Immature natural killer cell (primary cell): ENCODE data around the gene FADS6. TPM values are rescaled to one million over a fixed set of nuclear protein-coding genes. Genes with fewer than 3 reads are reported as not detected.

Source experiments
- DNase-seq, 3 donors: peaks; one replicate each; pipeline ENCODE4 v3.0.0; 2022; ENCODE audit warnings: mixed read lengths in 1 of 3
- H3K27ac Mint-ChIP-seq, 6 donors: one replicate each; pipeline ENCODE4 v1.8.0; 2020; ENCODE audit warnings: mixed read lengths in 6 of 6, mild to moderate bottlenecking in 5 of 6, inconsistent platforms in 4 of 6, moderate library complexity in 3 of 6
- H3K27me3 Mint-ChIP-seq, 3 donors: one replicate each; pipeline ENCODE4 v1.8.0; 2020 to 2021; ENCODE audit warnings: low read depth in 3 of 3, mild to moderate bottlenecking in 3 of 3, mixed read lengths in 3 of 3, moderate library complexity in 3 of 3, inconsistent platforms in 1 of 3
- H3K36me3 Mint-ChIP-seq, 3 donors: one replicate each; pipeline ENCODE4 v1.8.0; 2020; ENCODE audit warnings: mixed read lengths in 3 of 3, inconsistent platforms in 2 of 3, mild to moderate bottlenecking in 2 of 3
- H3K4me1 Mint-ChIP-seq, 2 donors: one replicate each; pipeline ENCODE4 v1.8.0; 2020; ENCODE audit warnings: inconsistent platforms in 2 of 2, mild to moderate bottlenecking in 2 of 2, mixed read lengths in 2 of 2, moderate library complexity in 1 of 2
- H3K4me3 Mint-ChIP-seq, 5 donors: one replicate each; pipeline ENCODE4 v1.8.0; 2020; ENCODE audit warnings: mild to moderate bottlenecking in 5 of 5, mixed read lengths in 5 of 5, inconsistent platforms in 3 of 5, moderate library complexity in 3 of 5
- H3K9me3 Mint-ChIP-seq, 6 donors: one replicate each; pipeline ENCODE4 v1.8.0; 2020; ENCODE audit warnings: mild to moderate bottlenecking in 6 of 6, mixed read lengths in 6 of 6, inconsistent platforms in 4 of 6, moderate library complexity in 3 of 6
- polyA plus RNA-seq, 3 donors: library from polyadenylated mRNA; unstranded; fragments of 300-500 nt; fragmentation: Illumina TruSeq; gene quantifications; one replicate each; pipeline ENCODE4 v1.2.3, GENCODE V29; 2021

The FADS6 gene
- polyA plus RNA-seq, 3 donors from 2014 or later = not detected

DNA sequence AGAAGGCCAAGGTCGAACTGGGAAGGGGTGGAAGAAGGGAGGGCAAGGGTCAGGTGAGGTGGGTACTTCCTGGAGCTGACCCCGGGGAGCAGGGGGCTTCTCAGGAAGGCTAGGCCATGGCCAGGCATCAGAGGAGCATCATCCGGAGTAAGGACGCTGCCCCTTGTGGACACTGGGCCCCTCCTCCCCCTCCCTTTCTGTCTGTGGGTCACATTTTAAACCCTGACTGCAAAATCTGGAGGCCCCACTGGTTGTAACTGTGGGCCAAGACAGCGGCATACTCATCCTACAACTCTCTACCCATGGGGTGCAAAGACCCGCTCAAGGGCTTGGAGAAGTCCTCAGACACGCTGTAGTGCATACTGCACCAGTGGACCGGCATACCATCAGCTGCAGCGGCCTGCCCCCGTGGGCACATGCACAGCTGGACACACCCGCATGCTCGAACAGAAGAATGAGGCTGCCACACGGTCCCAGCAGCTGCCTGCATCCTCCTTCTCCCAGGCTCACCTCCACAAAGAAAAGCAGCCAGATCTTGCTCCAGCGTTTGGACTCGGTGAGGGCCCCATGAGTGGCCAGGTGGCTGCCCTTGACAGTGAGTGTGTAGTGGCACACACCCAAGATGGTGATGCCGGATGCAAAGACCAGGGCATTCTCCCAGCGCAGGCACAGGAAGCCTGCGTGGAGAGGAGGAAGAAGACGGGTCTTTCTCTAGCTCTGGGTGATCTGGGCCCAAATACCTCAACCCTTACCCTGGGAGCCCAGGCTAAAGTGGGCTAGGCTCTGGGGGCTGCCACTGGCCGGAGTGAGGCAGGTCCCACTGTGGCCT is 1.2 kb downstream of the FADS6 start:
- no peaks in the 10 kb centered on the region for H3K9me3 Mint-ChIP-seq
- no peak overlapping the region for H3K4me3 Mint-ChIP-seq
- no peak for DNase-seq
- no peaks in the 10 kb centered on the region for H3K36me3 Mint-ChIP-seq
- H3K27me3 Mint-ChIP-seq = peaks cover 8 to 21% (median 13%) of the 10 kb centered on the region in 3 donors
- H3K27ac Mint-ChIP-seq = no peak overlapping the region
- peaks cover 0 to 3% of the 10 kb centered on the region in 2 donors for H3K4me1 Mint-ChIP-seq

DNA sequence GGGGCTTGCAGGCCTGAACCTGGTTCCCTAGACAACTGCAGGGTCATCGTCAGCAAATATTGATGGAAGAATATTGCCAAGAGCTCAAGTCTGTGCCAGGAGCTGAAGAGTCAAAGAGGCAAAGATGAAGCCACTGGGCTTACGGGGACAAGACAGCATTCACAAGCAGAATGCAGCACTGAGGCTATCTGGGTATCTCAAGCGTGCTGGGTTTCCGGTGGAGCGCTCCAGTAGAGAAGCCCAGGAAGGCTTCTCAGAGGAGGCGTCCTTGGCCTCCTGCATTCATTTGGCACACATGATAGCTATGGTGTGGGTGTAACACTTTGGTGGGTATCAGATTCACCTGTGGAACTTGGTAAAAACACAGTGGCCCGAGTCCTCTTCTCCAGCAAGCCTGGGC is 2.9 kb downstream of the FADS6 start:
- H3K4me1 Mint-ChIP-seq = peaks cover 0 to 3% of the 10 kb centered on the region in 2 donors
- no peaks in the 10 kb centered on the region for H3K36me3 Mint-ChIP-seq
- peaks cover 8 to 20% (median 12%) of the 10 kb centered on the region in 3 donors for H3K27me3 Mint-ChIP-seq
- no peak overlapping the region for H3K27ac Mint-ChIP-seq
- DNase-seq = no peak
- no peaks in the 10 kb centered on the region for H3K9me3 Mint-ChIP-seq
- H3K4me3 Mint-ChIP-seq = no peak overlapping the region

DNA sequence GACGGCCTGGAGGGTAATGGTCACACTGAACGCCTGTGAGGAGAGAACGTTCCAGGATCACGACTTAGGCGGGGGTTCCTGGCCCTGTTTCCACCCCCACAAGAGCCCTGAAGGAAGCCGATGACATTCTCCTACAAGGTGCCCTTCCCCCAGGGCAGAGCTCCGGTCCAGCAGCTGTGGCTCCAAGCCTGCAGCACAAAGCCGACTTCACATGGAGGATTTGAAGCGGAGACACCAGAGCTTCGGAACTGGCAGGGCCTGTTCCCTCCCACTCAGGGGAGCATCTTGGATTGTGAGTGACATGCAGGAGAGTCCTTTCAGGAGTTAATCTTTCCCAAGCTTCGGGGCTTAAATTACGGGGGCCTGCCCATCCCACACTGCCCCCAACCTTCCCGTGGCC is 5.0 kb downstream of the FADS6 start:
- H3K36me3 Mint-ChIP-seq = no peaks in the 10 kb centered on the region

DNA sequence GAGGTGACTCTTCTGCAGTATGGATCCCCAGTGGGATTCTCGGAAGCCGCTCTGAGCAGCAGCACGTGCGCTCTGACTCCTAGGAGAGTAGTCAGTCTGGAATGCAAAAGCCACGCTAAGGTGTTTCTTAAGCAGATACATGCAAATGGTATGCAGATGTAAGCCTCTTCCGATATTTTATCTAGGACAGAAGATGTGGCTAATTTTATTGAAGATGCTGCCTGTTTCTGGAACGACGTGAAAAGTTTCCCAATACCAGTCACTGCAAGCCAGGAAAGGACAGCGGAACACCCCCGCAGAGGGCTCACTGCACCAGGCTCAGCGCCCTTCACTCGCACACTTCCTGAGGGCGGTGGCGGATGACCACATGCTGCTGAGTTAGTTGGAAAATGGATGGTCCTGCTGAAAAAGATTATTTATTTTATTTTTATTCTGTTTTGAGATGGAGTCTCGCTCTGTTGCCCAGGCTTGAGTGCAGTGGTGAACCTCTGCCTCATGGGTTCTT is 10.1 kb downstream of the FADS6 start:
- DNase-seq = no peak
- Mint-ChIP-seq H3K4me3 (no peak overlapping the region), H3K36me3 (no peaks in the 10 kb centered on the region), H3K27ac (no peak overlapping the region), H3K27me3 (peaks cover 2 to 13% (median 8%) of the 10 kb centered on the region in 3 donors), H3K4me1 (no peaks in the 10 kb centered on the region), H3K9me3 (no peaks in the 10 kb centered on the region)

More for the DNA sequence above, 5.0 kb downstream of the FADS6 start:
- DNase-seq = no peak
- H3K9me3 Mint-ChIP-seq = no peaks in the 10 kb centered on the region
- no peak overlapping the region for H3K4me3 Mint-ChIP-seq
- no peak overlapping the region for H3K27ac Mint-ChIP-seq
- H3K27me3 Mint-ChIP-seq = peaks cover 5 to 20% (median 9%) of the 10 kb centered on the region in 3 donors
- H3K4me1 Mint-ChIP-seq = no peaks in the 10 kb centered on the region

DNA sequence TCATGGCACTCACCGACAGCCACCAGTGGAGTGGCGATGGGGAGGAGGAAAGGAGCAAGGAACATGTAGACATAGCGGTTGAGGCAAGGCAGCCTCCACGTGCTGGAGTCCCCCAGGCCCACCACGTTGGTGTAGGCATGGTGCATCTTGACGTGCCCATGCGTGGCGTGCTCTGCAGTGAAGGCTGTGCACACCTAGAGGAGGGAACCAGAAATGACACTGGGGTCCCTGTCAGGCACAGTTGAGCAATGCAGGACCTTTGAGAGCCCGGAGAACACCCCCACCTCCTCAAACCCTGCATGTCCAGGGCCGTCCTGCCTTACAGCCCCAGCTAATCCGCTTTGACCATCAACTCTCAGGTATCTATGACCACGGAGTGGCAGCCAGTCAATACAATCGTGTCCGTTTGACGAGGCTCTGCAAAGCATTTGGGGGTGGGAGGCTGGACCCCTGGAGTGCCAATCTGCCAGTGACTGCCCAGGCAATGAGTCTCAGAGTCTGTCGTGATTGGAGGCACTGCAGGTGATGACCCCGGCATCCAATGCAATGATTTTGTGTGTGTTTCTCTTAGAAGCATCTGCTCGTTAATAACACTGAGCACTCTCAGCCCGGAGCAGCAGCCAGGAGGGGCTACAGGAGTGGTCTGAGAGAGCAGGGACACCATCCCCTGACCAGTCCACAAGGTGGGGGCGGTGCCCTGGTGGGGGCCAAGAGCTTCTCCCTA is 10.8 kb downstream of the FADS6 start:
- H3K27ac Mint-ChIP-seq = no peak overlapping the region
- no peak overlapping the region for H3K4me3 Mint-ChIP-seq
- no peaks in the 10 kb centered on the region for H3K9me3 Mint-ChIP-seq
- H3K4me1 Mint-ChIP-seq = no peaks in the 10 kb centered on the region
- no peak for DNase-seq
- H3K36me3 Mint-ChIP-seq = no peaks in the 10 kb centered on the region
- peaks cover 2 to 13% (median 8%) of the 10 kb centered on the region in 3 donors for H3K27me3 Mint-ChIP-seq

DNA sequence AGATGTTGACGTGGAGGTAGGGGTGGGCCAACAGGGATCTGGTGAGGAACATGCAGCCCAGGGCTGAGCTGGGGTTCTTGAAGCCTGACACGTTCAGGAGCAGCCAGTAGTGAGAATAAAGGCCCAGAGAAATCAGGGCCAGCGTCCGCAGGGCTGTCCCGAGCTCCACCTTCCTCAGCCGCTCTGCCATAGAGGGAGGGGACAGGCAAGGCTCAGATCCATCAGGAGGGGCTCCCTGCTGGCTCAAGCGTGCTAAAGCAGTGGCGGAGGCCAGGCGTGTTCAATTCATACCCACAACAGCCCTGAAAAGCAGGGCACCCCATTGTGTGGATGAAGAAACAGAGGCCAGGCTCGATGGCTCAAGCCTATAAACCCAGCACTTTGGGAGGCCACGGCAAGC is 12.4 kb downstream of the FADS6 start:
- no peak overlapping the region for H3K27ac Mint-ChIP-seq
- no peaks in the 10 kb centered on the region for H3K4me1 Mint-ChIP-seq
- peaks cover 0 to 10% (median 8%) of the 10 kb centered on the region in 3 donors for H3K27me3 Mint-ChIP-seq
- no peaks in the 10 kb centered on the region for H3K9me3 Mint-ChIP-seq
- H3K36me3 Mint-ChIP-seq = no peaks in the 10 kb centered on the region
- no peak for DNase-seq
- no peak overlapping the region for H3K4me3 Mint-ChIP-seq

DNA sequence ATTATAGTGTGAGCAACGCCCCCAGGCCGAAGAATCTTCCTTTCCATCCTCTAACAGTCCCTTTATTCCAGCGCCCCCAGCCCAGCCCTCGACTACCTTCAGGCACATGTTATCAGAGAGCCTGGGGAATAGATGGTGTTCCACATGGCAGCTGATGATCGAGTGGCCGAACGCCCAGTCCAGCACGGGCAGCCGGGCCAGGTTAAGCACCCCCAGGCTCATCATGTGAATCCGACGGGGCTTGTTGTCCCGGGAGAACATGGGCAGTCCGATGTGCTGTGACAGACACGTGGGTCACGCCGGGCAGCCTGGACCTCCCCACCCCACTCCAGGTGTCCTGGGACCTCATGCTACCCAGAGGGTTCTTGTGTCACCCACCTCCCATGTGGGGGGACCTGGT is 14.1 kb downstream of the FADS6 start:
- no peak for DNase-seq
- Mint-ChIP-seq H3K4me3 (no peak overlapping the region), H3K27ac (no peak overlapping the region), H3K27me3 (peaks cover 0 to 9% (median 5%) of the 10 kb centered on the region in 3 donors), H3K9me3 (no peaks in the 10 kb centered on the region), H3K36me3 (no peaks in the 10 kb centered on the region), H3K4me1 (no peaks in the 10 kb centered on the region)

DNA sequence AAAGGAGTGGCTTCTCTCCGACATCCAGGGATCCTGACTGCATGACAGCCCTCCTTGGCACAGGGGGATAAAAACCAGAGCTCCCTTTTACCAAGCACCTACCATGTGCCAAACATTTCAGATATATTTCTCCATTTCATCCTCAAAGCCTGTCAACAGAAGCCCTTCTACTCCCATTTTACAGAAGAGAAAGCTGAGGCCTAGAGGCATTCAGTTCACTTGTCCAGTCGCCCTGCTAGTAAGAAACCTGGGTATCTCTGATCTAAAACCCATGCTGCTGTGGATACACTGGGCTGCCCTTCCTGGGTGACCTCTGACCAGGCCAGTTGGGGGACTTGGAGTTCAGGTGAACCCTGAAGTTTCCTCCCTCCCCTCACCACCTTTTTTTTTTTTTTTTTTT is 14.8 kb downstream of the FADS6 start:
- H3K4me1 Mint-ChIP-seq = peaks cover 5% of the 10 kb centered on the region in 2 donors

DNA sequence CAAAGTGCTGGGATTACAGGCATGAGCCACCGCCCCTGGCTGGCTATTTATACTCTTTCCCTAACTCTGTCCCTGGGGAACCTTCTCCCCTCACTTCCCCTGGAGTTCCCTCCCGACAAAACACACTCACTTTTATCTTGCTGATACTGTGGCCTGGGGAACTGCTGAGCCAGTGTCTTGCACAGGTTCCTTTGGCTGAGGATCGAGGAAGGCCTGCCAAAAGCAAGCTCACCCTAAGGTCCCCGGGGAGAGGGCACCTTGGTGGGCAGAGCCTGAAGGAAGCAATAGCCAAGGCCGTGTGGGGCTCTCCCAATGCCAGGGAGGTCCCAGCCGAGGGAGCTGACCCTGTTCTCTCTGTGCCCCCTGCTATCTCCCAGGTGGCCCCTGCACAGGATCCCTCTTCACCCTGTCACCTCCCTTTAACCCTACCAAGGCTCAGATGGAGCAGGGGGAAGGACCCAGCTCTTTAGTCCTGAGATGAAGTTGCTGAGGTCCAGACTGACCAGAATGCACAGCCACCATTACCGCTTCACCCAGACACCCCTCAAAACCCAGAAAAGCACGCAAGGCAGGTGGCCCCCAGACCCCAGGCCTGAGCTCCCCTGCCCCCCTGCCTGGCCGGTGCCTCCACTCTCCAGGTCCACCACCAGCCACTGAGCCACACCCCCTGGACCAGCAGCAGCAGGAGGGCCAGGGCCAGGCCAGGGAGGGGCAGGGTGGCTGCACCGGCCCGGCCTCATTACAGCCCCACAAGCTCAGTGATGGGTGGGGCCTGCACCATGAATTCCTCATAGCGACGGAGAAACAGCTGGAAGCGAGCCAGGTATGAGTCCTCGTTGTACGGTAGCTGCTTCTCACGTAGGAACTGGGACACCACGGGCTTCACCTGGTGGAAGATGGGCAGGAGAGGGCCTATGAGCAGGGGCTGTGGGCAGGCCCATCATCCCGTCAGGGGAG is 15.6 kb downstream of the FADS6 start:
- H3K27ac Mint-ChIP-seq = no peak overlapping the region
- no peak overlapping the region for H3K4me3 Mint-ChIP-seq
- no peaks in the 10 kb centered on the region for H3K36me3 Mint-ChIP-seq
- peaks cover 6 to 9% of the 10 kb centered on the region in 2 donors for H3K4me1 Mint-ChIP-seq
- no peaks in the 10 kb centered on the region for H3K9me3 Mint-ChIP-seq
- H3K27me3 Mint-ChIP-seq = peaks cover 5 to 9% (median 8%) of the 10 kb centered on the region in 3 donors
- DNase-seq = no peak

More for the DNA sequence above, 14.8 kb downstream of the FADS6 start:
- Mint-ChIP-seq H3K9me3 (no peaks in the 10 kb centered on the region), H3K27me3 (peaks cover 0 to 7% (median 2%) of the 10 kb centered on the region in 3 donors), H3K27ac (no peak overlapping the region), H3K4me3 (no peak overlapping the region), H3K36me3 (no peaks in the 10 kb centered on the region)
- no peak for DNase-seq

DNA sequence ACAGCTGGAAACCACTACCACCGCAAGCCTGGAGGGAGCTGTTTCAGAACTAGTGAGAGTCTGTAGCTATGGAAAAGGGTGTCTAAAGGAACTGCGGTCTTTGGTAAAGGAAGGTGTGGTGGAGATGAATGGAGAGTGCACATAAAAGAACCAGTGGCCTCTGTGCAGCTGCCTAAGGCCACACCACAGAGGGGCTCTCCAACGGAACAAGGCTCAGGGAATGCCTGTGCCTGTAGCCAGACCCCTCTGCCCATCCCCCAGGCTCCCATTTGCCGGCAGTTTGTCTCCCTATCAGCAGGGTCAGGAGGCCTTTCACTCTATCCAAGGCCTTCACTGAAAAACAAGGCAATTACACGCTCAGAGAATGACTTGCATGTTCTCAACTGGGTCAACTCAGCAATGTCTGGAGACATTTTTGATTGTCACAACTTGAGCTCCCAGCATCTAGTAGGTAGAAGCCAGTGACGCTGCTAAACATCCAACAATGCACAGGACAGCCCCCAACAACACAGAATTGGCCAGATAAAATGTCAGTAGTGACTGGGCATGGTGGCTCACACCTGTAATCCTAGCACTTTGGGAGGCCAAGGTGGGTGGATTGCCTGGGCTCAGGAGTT is 17.3 kb downstream of the FADS6 start:
- Mint-ChIP-seq H3K4me3 (no peak overlapping the region), H3K27ac (no peak overlapping the region), H3K27me3 (peaks cover 7 to 8% (median 8%) of the 10 kb centered on the region in 3 donors)

DNA sequence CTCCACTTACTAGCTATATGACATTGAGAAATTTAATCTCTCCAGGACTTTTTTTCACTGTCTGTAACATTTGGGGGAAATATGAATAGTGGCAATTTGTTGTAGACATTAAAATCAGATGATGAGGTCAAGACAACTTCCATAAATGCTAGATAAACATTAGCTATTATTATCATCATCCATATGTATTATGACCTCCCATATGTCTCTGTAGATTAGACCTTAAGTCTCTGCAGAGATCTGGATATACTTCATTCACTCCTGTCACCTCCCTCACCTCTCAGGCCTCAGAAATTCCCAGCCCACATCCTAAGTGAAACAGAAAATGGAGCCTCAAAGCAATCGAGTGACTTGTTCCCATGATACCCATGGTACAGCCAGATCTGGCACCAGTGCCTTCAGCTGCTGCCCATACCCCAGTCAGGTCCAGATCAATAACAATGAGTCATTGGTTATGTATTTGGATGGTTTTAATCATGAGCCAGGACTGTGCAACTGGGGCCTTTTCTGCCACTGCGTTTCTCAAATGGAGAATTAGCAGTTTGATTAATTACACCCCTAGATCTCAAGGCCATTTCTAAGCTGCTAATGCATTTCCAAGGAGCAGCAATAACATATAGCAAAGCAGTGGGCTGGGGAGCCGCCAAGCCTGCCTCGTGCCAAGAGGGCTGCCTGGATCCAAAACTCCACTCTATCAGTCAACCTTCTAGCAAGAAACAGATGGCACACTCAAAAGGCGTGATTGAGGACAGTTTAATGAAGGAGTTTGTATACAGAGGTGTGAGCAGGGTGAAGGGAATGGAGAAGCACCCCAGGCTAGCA is 18.1 kb downstream of the FADS6 start:
- H3K9me3 Mint-ChIP-seq = no peaks in the 10 kb centered on the region
- peak overlapping the region in 1 of 6 donors; percentile 2 for H3K27ac Mint-ChIP-seq
- H3K27me3 Mint-ChIP-seq = peaks cover 8 to 10% (median 8%) of the 10 kb centered on the region in 3 donors
- DNase-seq = no peak
- H3K4me1 Mint-ChIP-seq = peaks cover 14 to 19% of the 10 kb centered on the region in 2 donors
- H3K36me3 Mint-ChIP-seq = no peaks in the 10 kb centered on the region
- H3K4me3 Mint-ChIP-seq = no peak overlapping the region

More for the DNA sequence above, 17.3 kb downstream of the FADS6 start:
- H3K9me3 Mint-ChIP-seq = no peaks in the 10 kb centered on the region
- no peak for DNase-seq
- no peaks in the 10 kb centered on the region for H3K36me3 Mint-ChIP-seq
- H3K4me1 Mint-ChIP-seq = peaks cover 14 to 19% of the 10 kb centered on the region in 2 donors

DNA sequence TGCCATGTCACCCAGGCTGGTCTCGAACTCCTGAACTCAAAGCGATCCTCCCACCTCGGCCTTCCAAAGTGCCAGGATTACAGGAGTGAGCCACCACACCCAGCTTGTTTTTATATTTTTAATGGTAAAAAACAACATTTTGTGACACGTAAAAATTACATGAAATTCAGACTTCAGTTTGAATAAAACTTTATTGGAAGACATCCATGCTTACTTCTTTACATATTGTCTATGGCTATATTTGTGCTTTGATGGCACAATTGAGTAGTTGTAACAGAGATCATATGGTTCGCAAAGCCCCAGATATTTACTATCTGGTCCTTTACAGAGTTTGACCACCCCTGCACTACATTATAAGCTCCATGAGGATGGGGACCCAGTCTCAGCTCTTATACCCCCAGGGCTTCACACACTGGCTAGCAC is 18.8 kb downstream of the FADS6 start:
- Mint-ChIP-seq H3K27ac (peak overlapping the region in 1 of 6 donors; percentile 12), H3K27me3 (peaks cover 8 to 10% (median 10%) of the 10 kb centered on the region in 3 donors), H3K36me3 (no peaks in the 10 kb centered on the region), H3K4me3 (peak overlapping the region in 1 of 5 donors; percentile 14), H3K4me1 (peaks cover 14 to 19% of the 10 kb centered on the region in 2 donors), H3K9me3 (no peaks in the 10 kb centered on the region)
- DNase-seq = no peak
